GM10847 (cell line): Measurements from ENCODE around the gene TBX10.

Experiments used
- POLR2A ChIP-seq: IDR thresholded peaks from 2 replicates; pipeline ENCODE4 v1.6.1; 2011; ENCODE audit not compliant: insufficient read length; ENCODE audit errors: extremely low read depth

Gene TBX10

GRCh38 chr11:67648796-67649613, 9.4 kb upstream of the TBX10 start:
- no peak for TF ChIP-seq POLR2A

GRCh38 chr11:67648140-67648795, 8.7 kb upstream of the TBX10 start:
- TF ChIP-seq POLR2A = no peak

- TF ChIP-seq POLR2A = no peak
These were observed 7.9 kb upstream of the TBX10 start for GRCh38 chr11:67647471-67647870.

GRCh38 chr11:67646535-67647336, 7.2 kb upstream of the TBX10 start:
- no peak for TF ChIP-seq POLR2A

GRCh38 chr11:67645521-67646461, 6.2 kb upstream of the TBX10 start:
- TF ChIP-seq POLR2A = no peak

GRCh38 chr11:67644472-67645418, 5.2 kb upstream of the TBX10 start:
- no peak for TF ChIP-seq POLR2A

- no peak for TF ChIP-seq POLR2A
These were observed 4.5 kb upstream of the TBX10 start for GRCh38 chr11:67644042-67644441.

GRCh38 chr11:67642173-67643120, 2.9 kb upstream of the TBX10 start:
- no peak for TF ChIP-seq POLR2A

GRCh38 chr11:67641338-67642172, 2.0 kb upstream of the TBX10 start:
- no peak for TF ChIP-seq POLR2A

GRCh38 chr11:67640758-67641337, 1.3 kb upstream of the TBX10 start:
- TF ChIP-seq POLR2A = no peak

GRCh38 chr11:67640021-67640757, 626 bp upstream of the TBX10 start:
- TF ChIP-seq POLR2A = no peak
